ENCODE data around the gene ECI1. TPM values are rescaled to one million over a fixed set of nuclear protein-coding genes. Genes with fewer than 3 reads are reported as not detected.

The ECI1 gene
- total RNA-seq, 2 donors from 2014 or later, result 29.3 to 39.1 TPM

DNA sequence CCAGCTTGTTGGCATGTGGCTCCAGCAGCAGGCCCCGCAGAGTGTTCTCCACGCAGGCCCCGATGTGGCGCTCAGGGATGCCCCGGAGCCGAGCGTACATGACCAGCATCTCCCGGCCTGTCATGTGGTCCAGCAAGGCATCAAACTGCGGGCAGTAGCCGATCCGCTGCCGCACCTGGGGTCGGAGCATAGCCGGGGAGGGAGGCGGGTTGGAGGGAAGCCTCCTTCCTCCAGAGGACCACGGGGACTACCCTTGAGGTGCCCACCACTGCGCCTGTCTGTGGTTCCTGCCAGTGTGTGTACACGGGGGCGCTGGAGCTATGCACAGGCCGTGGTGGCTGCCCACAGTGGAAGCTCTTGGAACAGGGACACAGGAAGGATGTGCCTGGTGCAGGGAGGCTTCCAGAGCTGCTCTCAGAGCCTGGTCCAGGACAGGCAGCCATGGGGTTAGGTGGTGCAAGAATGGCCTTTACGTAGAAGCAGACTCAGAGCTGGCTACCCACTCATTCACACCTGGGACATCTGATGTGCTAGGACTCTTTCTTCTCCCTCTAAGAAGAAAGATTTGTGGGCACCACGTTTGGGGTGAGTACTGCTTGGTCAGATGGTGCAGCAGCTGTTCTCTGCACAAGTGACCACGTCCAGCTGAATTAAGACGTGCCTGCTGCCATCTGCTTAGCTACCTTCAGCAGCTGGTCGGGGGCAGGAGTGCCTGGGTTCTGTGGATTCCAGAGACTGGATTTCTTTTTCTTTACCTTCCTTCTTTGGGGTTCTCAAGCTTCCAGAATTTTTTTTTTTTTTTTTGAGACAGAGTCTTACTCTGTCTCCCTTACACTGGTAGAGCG lies 27.8 kb upstream of the ECI1 start:
- Histone ChIP-seq H3K27ac (no peak overlapping the region), H3K27me3 (replicated peaks; ENCODE audit: insufficient read depth) (no peaks in the 10 kb centered on the region), H3K36me3 (peaks cover 16% of the 10 kb centered on the region), H3K9me3 (no peaks in the 10 kb centered on the region), H3K4me3 (no peak overlapping the region), H3K4me1 (ENCODE audit: control insufficient read depth in 1 of 2, low read depth in 2 of 2) (no peaks in the 10 kb centered on the region)
- ATAC-seq (ENCODE audit: insufficient number of reproducible peaks, low FRiP score, low read depth), result no peak
- TF ChIP-seq, protein P1, sequence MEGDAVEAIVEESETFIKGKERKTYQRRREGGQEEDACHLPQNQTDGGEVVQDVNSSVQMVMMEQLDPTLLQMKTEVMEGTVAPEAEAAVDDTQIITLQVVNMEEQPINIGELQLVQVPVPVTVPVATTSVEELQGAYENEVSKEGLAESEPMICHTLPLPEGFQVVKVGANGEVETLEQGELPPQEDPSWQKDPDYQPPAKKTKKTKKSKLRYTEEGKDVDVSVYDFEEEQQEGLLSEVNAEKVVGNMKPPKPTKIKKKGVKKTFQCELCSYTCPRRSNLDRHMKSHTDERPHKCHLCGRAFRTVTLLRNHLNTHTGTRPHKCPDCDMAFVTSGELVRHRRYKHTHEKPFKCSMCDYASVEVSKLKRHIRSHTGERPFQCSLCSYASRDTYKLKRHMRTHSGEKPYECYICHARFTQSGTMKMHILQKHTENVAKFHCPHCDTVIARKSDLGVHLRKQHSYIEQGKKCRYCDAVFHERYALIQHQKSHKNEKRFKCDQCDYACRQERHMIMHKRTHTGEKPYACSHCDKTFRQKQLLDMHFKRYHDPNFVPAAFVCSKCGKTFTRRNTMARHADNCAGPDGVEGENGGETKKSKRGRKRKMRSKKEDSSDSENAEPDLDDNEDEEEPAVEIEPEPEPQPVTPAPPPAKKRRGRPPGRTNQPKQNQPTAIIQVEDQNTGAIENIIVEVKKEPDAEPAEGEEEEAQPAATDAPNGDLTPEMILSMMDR (IDR thresholded peaks at IDR 0.05), result no peak
- no peak for DNase-seq (ENCODE audit: low spot score)

DNA sequence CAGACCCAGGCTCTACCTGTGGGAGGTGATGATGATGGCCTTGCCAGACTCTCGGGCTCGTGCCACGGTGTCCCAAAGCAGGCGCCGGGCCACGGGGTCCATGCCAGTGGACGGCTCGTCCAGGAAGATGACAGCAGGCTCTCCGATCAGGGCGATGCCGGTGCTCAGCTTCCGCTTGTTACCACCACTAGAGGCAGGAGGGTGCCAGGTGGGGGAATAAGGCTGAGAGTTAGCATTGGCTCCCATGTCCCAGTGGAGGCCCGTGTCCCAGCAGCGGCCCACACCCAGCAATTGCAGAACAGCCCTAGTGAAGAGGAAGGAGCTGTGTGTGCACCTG lies 26.9 kb upstream of the ECI1 start:
- TF ChIP-seq, protein P1 (IDR thresholded peaks at IDR 0.05), result no peak
- Histone ChIP-seq H3K9me3 (no peaks in the 10 kb centered on the region), H3K36me3 (peaks cover 16% of the 10 kb centered on the region), H3K27me3 (replicated peaks; ENCODE audit: insufficient read depth) (no peaks in the 10 kb centered on the region), H3K27ac (no peak overlapping the region), H3K4me3 (no peak overlapping the region), H3K4me1 (ENCODE audit: control insufficient read depth in 1 of 2, low read depth in 2 of 2) (no peaks in the 10 kb centered on the region)
- DNase-seq (ENCODE audit: low spot score), result no peak
- ATAC-seq (ENCODE audit: insufficient number of reproducible peaks, low FRiP score, low read depth), result no peak

DNA sequence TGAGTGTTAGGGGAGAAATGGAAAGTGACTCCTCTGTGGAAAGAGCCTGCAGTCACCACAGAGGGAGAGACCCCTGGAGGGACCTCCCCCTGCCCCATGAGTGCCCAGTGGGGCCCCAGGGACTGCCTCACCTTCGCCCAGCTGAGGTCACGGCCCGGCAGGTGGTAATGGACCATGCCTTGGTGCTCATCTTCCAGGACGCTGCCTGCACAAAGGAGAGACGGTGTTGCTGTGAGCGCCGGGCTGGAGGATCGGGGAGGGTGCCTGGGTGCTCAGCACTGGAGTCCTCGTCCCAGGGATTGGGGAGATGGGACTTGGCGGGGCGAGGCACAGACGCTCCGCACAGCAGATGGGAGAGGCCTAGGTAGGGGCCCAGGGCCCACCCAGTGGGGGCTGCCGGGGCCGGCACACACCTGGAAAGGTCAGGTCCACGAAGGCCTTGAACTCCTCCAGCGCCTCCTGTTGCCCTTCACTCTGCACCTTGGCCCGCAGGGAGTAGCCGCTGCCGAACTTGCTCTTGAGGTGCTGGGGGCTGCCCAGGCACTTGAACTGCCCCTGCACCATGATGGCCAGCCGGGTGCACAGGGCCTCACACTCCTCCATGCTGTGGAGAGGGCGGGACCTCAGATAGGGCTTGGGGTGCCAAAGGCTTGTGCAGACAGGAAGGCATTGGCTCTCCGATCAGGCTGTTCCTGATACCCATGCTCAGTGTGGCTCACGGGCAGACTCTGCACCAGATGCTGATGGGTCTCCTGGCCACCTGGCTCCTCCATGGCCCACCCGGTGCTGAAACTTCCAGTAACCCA lies 26.3 kb upstream of the ECI1 start:
- Histone ChIP-seq H3K4me3 (no peak overlapping the region), H3K36me3 (peaks cover 16% of the 10 kb centered on the region), H3K27ac (no peak overlapping the region), H3K27me3 (replicated peaks; ENCODE audit: insufficient read depth) (no peaks in the 10 kb centered on the region), H3K4me1 (ENCODE audit: control insufficient read depth in 1 of 2, low read depth in 2 of 2) (no peaks in the 10 kb centered on the region), H3K9me3 (no peaks in the 10 kb centered on the region)
- TF ChIP-seq, protein P1 (IDR thresholded peaks at IDR 0.05), result no peak
- DNase-seq (ENCODE audit: low spot score) (no peak), ATAC-seq (ENCODE audit: insufficient number of reproducible peaks, low FRiP score, low read depth) (no peak)

DNA sequence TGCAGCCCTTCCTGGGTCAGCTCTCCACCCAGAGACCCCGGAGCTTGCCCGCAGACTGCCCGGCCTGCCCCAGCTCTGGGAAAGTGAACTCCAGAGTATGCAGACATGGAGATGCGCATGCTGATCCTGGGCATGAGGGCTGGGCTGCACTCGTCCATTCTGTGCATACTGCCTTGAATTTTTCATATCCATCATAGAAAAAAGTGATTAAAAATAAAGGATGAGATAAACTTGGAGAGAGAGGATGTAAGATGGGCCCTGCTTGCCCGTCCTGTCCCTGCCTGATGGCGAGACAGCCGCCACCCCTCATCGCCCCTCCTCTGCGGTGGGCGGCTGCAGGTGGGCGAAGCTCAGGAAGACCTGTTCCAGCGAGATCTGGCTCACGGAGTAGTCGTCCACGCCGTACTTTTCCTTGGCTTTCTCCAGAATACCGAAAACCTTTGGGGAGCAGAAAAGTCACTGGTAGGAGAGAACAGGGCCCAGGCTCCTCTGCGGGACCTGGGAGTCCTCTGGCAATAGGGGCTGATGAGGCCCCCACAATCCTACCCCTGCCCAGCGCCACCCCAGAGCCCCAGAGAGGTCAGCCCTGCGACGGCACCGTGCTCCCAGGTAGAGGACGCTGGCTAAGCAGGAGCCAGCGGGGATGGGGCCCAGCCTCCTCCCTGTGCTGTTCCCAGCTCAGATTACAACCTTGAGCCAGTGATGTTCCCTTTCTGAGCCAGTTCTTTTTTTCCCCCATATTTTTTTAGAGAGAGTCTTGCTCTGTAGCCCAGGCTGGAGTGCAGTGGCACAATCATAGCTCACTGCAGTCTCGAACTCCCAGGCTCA lies 25.2 kb upstream of the ECI1 start:
- H3K27ac ChIP-seq, result no peak overlapping the region
- TF ChIP-seq, protein P1 (IDR thresholded peaks at IDR 0.05), result no peak
- no peak overlapping the region for H3K4me3 ChIP-seq
- ATAC-seq (ENCODE audit: insufficient number of reproducible peaks, low FRiP score, low read depth), result no peak
- H3K36me3 ChIP-seq, result peaks cover 16% of the 10 kb centered on the region
- no peaks in the 10 kb centered on the region for H3K9me3 ChIP-seq
- DNase-seq (ENCODE audit: low spot score), result no peak
- no peaks in the 10 kb centered on the region for H3K4me1 ChIP-seq (ENCODE audit: control insufficient read depth in 1 of 2, low read depth in 2 of 2)
- no peaks in the 10 kb centered on the region for H3K27me3 ChIP-seq (replicated peaks; ENCODE audit: insufficient read depth)

All from thoracic aorta (tissue), 2 donors.